Endothelial cell of umbilical vein (primary cell): ENCODE results near the gene CNOT11.

Experiments used
- EZH2 ChIP-seq: IDR thresholded peaks from 2 replicates; pipeline ENCODE4 v1.6.1; 2012; ENCODE audit warnings: borderline replicate concordance, low read depth, mild to moderate bottlenecking, moderate library complexity, low read length, inconsistent platforms; ENCODE audit not compliant: severe bottlenecking
- FOS ChIP-seq: IDR thresholded peaks from 2 replicates; pipeline ENCODE4 v1.6.1; 2011; ENCODE audit warnings: mild to moderate bottlenecking, low read length, moderate library complexity, borderline replicate concordance; ENCODE audit not compliant: insufficient read depth
- JUN ChIP-seq: IDR thresholded peaks from 2 replicates; pipeline ENCODE4 v1.6.1; 2011; ENCODE audit warnings: borderline replicate concordance, low read depth; ENCODE audit not compliant: insufficient read length, insufficient read depth
- MYC ChIP-seq: IDR thresholded peaks from one replicate; pipeline ENCODE4 v1.6.1; 2011; ENCODE audit warnings: mild to moderate bottlenecking, low read depth, low read length
- POLR2A ChIP-seq: IDR thresholded peaks from 2 replicates; pipeline ENCODE4 v1.6.1; 2012; ENCODE audit warnings: low read depth, mild to moderate bottlenecking, control low read depth, low read length
- POLR2AphosphoS5 ChIP-seq: IDR thresholded peaks from 2 replicates; pipeline ENCODE4 v1.6.1; 2012; ENCODE audit warnings: low read depth, mild to moderate bottlenecking, control low read depth, low read length, moderate library complexity; ENCODE audit not compliant: insufficient read depth
- TF ChIP-seq, protein P1 (sequence below), 2 donors: IDR thresholded peaks; 1 replicate in 1 of 2; 2 replicates in 1 of 2; pipeline ENCODE4 v1.5.1; 2011; ENCODE audit warnings: low read length in 2 of 2, mild to moderate bottlenecking in 2 of 2, moderate library complexity in 2 of 2, control low read depth in 1 of 2, inconsistent platforms in 1 of 2, low read depth in 1 of 2; ENCODE audit not compliant: insufficient read depth in 1 of 2; ENCODE audit errors: extremely low read depth in 1 of 2
- TF ChIP-seq, protein P2 (sequence below): IDR thresholded peaks from 2 replicates; pipeline ENCODE4 v1.6.1; 2011; ENCODE audit not compliant: insufficient read depth, insufficient read length

DNA sequence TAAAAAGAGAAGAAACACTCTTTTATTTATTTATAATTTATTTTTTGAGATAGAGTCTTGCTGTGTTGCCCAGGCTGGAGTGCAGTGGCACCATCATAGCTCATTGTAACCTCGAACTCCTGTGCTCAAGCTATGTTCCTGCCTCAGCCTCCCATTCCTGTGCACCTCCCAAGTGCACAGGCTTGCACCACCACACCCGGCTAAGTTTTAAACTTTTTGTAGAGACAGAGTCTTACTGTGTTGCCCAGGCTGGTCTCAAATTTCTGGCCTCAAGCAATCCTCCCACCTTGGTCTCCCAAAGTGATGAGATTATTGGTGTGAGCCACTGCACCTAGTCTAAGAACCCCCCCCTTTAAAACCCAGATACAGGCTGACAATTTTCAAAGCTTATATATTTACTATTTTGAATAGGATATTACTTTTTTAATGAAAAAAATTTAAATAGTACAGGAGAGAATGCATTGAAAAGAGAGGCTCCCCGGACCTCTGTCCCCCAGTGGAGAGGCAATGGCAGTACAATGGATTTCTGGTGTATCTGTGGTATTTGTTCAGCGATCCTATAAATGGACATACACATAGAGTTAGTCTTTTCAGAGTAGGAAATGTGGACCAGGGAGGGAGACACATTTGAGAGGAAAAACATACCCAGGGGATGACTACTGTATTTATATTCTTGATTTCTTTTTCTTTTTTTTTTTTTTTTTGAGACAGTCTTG, 48.1 kb upstream of the CNOT11 start:
- TF ChIP-seq, protein P1, sequence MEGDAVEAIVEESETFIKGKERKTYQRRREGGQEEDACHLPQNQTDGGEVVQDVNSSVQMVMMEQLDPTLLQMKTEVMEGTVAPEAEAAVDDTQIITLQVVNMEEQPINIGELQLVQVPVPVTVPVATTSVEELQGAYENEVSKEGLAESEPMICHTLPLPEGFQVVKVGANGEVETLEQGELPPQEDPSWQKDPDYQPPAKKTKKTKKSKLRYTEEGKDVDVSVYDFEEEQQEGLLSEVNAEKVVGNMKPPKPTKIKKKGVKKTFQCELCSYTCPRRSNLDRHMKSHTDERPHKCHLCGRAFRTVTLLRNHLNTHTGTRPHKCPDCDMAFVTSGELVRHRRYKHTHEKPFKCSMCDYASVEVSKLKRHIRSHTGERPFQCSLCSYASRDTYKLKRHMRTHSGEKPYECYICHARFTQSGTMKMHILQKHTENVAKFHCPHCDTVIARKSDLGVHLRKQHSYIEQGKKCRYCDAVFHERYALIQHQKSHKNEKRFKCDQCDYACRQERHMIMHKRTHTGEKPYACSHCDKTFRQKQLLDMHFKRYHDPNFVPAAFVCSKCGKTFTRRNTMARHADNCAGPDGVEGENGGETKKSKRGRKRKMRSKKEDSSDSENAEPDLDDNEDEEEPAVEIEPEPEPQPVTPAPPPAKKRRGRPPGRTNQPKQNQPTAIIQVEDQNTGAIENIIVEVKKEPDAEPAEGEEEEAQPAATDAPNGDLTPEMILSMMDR (IDR thresholded peaks at IDR 0.05; ENCODE audit: extremely low read depth in 1 of 2, insufficient read depth in 1 of 2, low read depth in 1 of 2, low read length in 2 of 2), result peak in 1 of 2 donors; percentile 5
- TF ChIP-seq EZH2 (no peak), MYC (no peak), POLR2A (no peak), POLR2AphosphoS5 (no peak), FOS (no peak), JUN (no peak)
- TF ChIP-seq, protein P2, sequence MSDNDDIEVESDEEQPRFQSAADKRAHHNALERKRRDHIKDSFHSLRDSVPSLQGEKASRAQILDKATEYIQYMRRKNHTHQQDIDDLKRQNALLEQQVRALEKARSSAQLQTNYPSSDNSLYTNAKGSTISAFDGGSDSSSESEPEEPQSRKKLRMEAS, result no peak
